ENCODE data around the gene ZNF318.
"Not testable (repeated sequence)": the region's sequence is repeated elsewhere in the genome, so short reads cannot be mapped to it uniquely, and the experiment has no call there.

The ZNF318 gene

GRCh38 chr6:43369174-43370002, at the start of gene ZNF318:
Gene ZNF318 (minus strand): TSS chr6:43369647. CDS start chr6:43369365, 282 bp downstream.
- Mint-ChIP-seq H3K27me3 (no peaks in the 10 kb centered on the region), H3K4me1 (peaks cover 26% of the 10 kb centered on the region), H3K27ac (peak within 1 kb of the TSS; percentile 89), H3K9me3 (no peaks in the 10 kb centered on the region), H3K36me3 (peaks cover 9% of the 10 kb centered on the region), H3K4me3 (peak within 1 kb of the TSS; percentile 88)
- peak; percentile 82 to 90 for DNase-seq (ENCODE audit: low spot score in 2 of 2)
- peak; percentile 88 for ATAC-seq (ENCODE audit: low read depth)

- Mint-ChIP-seq H3K4me3 (no peak overlapping the region), H3K36me3 (peaks cover 1% of the 10 kb centered on the region), H3K27me3 (peaks cover 7% of the 10 kb centered on the region), H3K9me3 (peaks cover 3% of the 10 kb centered on the region), H3K4me1 (peaks cover 2% of the 10 kb centered on the region), H3K27ac (no peak overlapping the region)
- DNase-seq (ENCODE audit: low spot score in 2 of 2) = no peak
- no peak for ATAC-seq (ENCODE audit: low read depth)
Measured at GRCh38 chr6:43416935-43417334, 47.5 kb upstream of the ZNF318 start.

GRCh38 chr6:43415275-43415674, 45.8 kb upstream of the ZNF318 start:
- H3K27ac Mint-ChIP-seq; H3K9me3 Mint-ChIP-seq; H3K36me3 Mint-ChIP-seq; DNase-seq (ENCODE audit: low spot score in 2 of 2); H3K27me3 Mint-ChIP-seq; ATAC-seq (ENCODE audit: low read depth); H3K4me1 Mint-ChIP-seq; H3K4me3 Mint-ChIP-seq: not testable (repeated sequence)

GRCh38 chr6:43413002-43413401, 43.6 kb upstream of the ZNF318 start:
- no peak overlapping the region for H3K4me3 Mint-ChIP-seq
- peaks cover 11% of the 10 kb centered on the region for H3K27me3 Mint-ChIP-seq
- H3K27ac Mint-ChIP-seq = no peak overlapping the region
- H3K4me1 Mint-ChIP-seq = peaks cover 2% of the 10 kb centered on the region
- ATAC-seq (ENCODE audit: low read depth) = no peak
- peaks cover 1% of the 10 kb centered on the region for H3K9me3 Mint-ChIP-seq
- no peak for DNase-seq (ENCODE audit: low spot score in 2 of 2)
- H3K36me3 Mint-ChIP-seq = peaks cover 1% of the 10 kb centered on the region

- Mint-ChIP-seq H3K4me1 (peaks cover 2% of the 10 kb centered on the region), H3K36me3 (peaks cover 1% of the 10 kb centered on the region), H3K9me3 (peaks cover 1% of the 10 kb centered on the region), H3K4me3 (no peak overlapping the region), H3K27me3 (peaks cover 12% of the 10 kb centered on the region), H3K27ac (no peak overlapping the region)
- ATAC-seq (ENCODE audit: low read depth) (no peak), DNase-seq (ENCODE audit: low spot score in 2 of 2) (no peak)
Measured at GRCh38 chr6:43412541-43412940, 43.1 kb upstream of the ZNF318 start.

- H3K4me1 Mint-ChIP-seq; H3K36me3 Mint-ChIP-seq; DNase-seq (ENCODE audit: low spot score in 2 of 2); H3K4me3 Mint-ChIP-seq; ATAC-seq (ENCODE audit: low read depth); H3K27ac Mint-ChIP-seq; H3K9me3 Mint-ChIP-seq: not testable (repeated sequence)
- H3K27me3 Mint-ChIP-seq = peaks cover 10% of the 10 kb centered on the region
Measured at GRCh38 chr6:43410776-43411175, 41.3 kb upstream of the ZNF318 start.

GRCh38 chr6:43408259-43408658, 38.8 kb upstream of the ZNF318 start:
- Mint-ChIP-seq H3K36me3 (peaks cover 1% of the 10 kb centered on the region), H3K27me3 (peaks cover 20% of the 10 kb centered on the region), H3K27ac (no peak overlapping the region), H3K9me3 (peaks cover 1% of the 10 kb centered on the region), H3K4me1 (no peaks in the 10 kb centered on the region), H3K4me3 (no peak overlapping the region)
- ATAC-seq (ENCODE audit: low read depth) (no peak), DNase-seq (ENCODE audit: low spot score in 2 of 2) (no peak)

GRCh38 chr6:43407296-43407695, 37.8 kb upstream of the ZNF318 start:
- DNase-seq (ENCODE audit: low spot score in 2 of 2) = no peak
- Mint-ChIP-seq H3K9me3 (peaks cover 1% of the 10 kb centered on the region), H3K4me3 (no peak overlapping the region), H3K27ac (no peak overlapping the region), H3K27me3 (peaks cover 20% of the 10 kb centered on the region), H3K36me3 (peaks cover 1% of the 10 kb centered on the region), H3K4me1 (no peaks in the 10 kb centered on the region)
- ATAC-seq (ENCODE audit: low read depth) = no peak

- peaks cover 1% of the 10 kb centered on the region for H3K36me3 Mint-ChIP-seq
- ATAC-seq (ENCODE audit: low read depth) (no peak), DNase-seq (ENCODE audit: low spot score in 2 of 2) (no peak)
- H3K27me3 Mint-ChIP-seq = peaks cover 23% of the 10 kb centered on the region
- H3K4me1 Mint-ChIP-seq = peaks cover 3% of the 10 kb centered on the region
- H3K27ac Mint-ChIP-seq = no peak overlapping the region
- no peak overlapping the region for H3K4me3 Mint-ChIP-seq
- H3K9me3 Mint-ChIP-seq = peaks cover 1% of the 10 kb centered on the region
Measured at GRCh38 chr6:43405354-43405753, 35.9 kb upstream of the ZNF318 start.

GRCh38 chr6:43402820-43403219, 33.4 kb upstream of the ZNF318 start:
- ATAC-seq (ENCODE audit: low read depth) = no peak
- H3K9me3 Mint-ChIP-seq = peaks cover 1% of the 10 kb centered on the region
- H3K27ac Mint-ChIP-seq = no peak overlapping the region
- H3K27me3 Mint-ChIP-seq = peaks cover 18% of the 10 kb centered on the region
- peaks cover 1% of the 10 kb centered on the region for H3K36me3 Mint-ChIP-seq
- peaks cover 3% of the 10 kb centered on the region for H3K4me1 Mint-ChIP-seq
- DNase-seq (ENCODE audit: low spot score in 2 of 2) = no peak
- no peak overlapping the region for H3K4me3 Mint-ChIP-seq

GRCh38 chr6:43401730-43402129, 32.3 kb upstream of the ZNF318 start:
- ATAC-seq (ENCODE audit: low read depth) (no peak), DNase-seq (ENCODE audit: low spot score in 2 of 2) (no peak)
- peaks cover 1% of the 10 kb centered on the region for H3K36me3 Mint-ChIP-seq
- peaks cover 4% of the 10 kb centered on the region for H3K4me1 Mint-ChIP-seq
- no peak overlapping the region for H3K27ac Mint-ChIP-seq
- H3K4me3 Mint-ChIP-seq = no peak overlapping the region
- peaks cover 14% of the 10 kb centered on the region for H3K27me3 Mint-ChIP-seq
- H3K9me3 Mint-ChIP-seq = peaks cover 1% of the 10 kb centered on the region

- no peak overlapping the region for H3K4me3 Mint-ChIP-seq
Measured at GRCh38 chr6:43399932-43400487, 30.6 kb upstream of the ZNF318 start.

GRCh38 chr6:43396408-43397149, 27.1 kb upstream of the ZNF318 start:
- no peaks in the 10 kb centered on the region for H3K36me3 Mint-ChIP-seq
- no peak overlapping the region for H3K4me3 Mint-ChIP-seq
- peaks cover 14% of the 10 kb centered on the region for H3K4me1 Mint-ChIP-seq
- peaks cover 14% of the 10 kb centered on the region for H3K27me3 Mint-ChIP-seq
- H3K27ac Mint-ChIP-seq = no peak overlapping the region
- H3K9me3 Mint-ChIP-seq = no peaks in the 10 kb centered on the region
- DNase-seq (ENCODE audit: low spot score in 2 of 2) = no peak
- no peak for ATAC-seq (ENCODE audit: low read depth)

More at GRCh38 chr6:43399932-43400487, 30.6 kb upstream of the ZNF318 start:
- ATAC-seq (ENCODE audit: low read depth) (no peak), DNase-seq (ENCODE audit: low spot score in 2 of 2) (no peak)
- Mint-ChIP-seq H3K36me3 (no peaks in the 10 kb centered on the region), H3K27ac (no peak overlapping the region), H3K4me1 (peaks cover 4% of the 10 kb centered on the region), H3K9me3 (no peaks in the 10 kb centered on the region), H3K27me3 (peaks cover 10% of the 10 kb centered on the region)

- no peak overlapping the region for H3K27ac Mint-ChIP-seq
- peaks cover 16% of the 10 kb centered on the region for H3K4me1 Mint-ChIP-seq
- H3K27me3 Mint-ChIP-seq = peaks cover 17% of the 10 kb centered on the region
- no peaks in the 10 kb centered on the region for H3K36me3 Mint-ChIP-seq
- no peak overlapping the region for H3K4me3 Mint-ChIP-seq
- ATAC-seq (ENCODE audit: low read depth) (no peak), DNase-seq (ENCODE audit: low spot score in 2 of 2) (no peak)
- H3K9me3 Mint-ChIP-seq = no peaks in the 10 kb centered on the region
Measured at GRCh38 chr6:43395776-43396175, 26.3 kb upstream of the ZNF318 start.
